Choroid plexus epithelial cell (primary cell): ENCODE measurements around the gene DUSP1.

ENCODE experiments used
- DNase-seq: peaks from one replicate; pipeline ENCODE4 v3.0.0-alpha.2; 2010; ENCODE audit warnings: low read depth
- H3K4me3 ChIP-seq: 2 replicates; pipeline ENCODE4 v1.5.1; 2011; ENCODE audit warnings: low read depth, mild to moderate bottlenecking, control low read depth, low read length, moderate library complexity
- CTCF ChIP-seq: conservative IDR thresholded peaks from 2 replicates; pipeline ENCODE4 v1.5.1; 2011; ENCODE audit warnings: low read depth, mild to moderate bottlenecking, control low read depth, inconsistent platforms, low read length, moderate library complexity

The DUSP1 gene

GRCh38 chr5:172797771-172798191 is 26.8 kb upstream of the DUSP1 start:
- H3K4me3 ChIP-seq, result no peak overlapping the region
- TF ChIP-seq CTCF, result no peak
- DNase-seq, result no peak

- no peak for DNase-seq
- no peak overlapping the region for H3K4me3 ChIP-seq
- no peak for TF ChIP-seq CTCF
Measured at GRCh38 chr5:172796306-172796705, 25.3 kb upstream of the DUSP1 start.

GRCh38 chr5:172795318-172795977 is 24.5 kb upstream of the DUSP1 start:
- DNase-seq, result peak; percentile 99
- no peak overlapping the region for H3K4me3 ChIP-seq
- no peak for TF ChIP-seq CTCF

GRCh38 chr5:172793577-172794488 is 22.8 kb upstream of the DUSP1 start:
- peak; percentile 63 for DNase-seq
- no peak for TF ChIP-seq CTCF
- no peak overlapping the region for H3K4me3 ChIP-seq

- DNase-seq, result no peak
- no peak for TF ChIP-seq CTCF
- no peak overlapping the region for H3K4me3 ChIP-seq
Measured at GRCh38 chr5:172792701-172793570, 21.9 kb upstream of the DUSP1 start.

GRCh38 chr5:172791726-172792445 is 20.9 kb upstream of the DUSP1 start:
- no peak overlapping the region for H3K4me3 ChIP-seq
- DNase-seq, result no peak
- TF ChIP-seq CTCF, result no peak
